ENCODE measurements around the gene CCNO.

CCNO gene

DNA sequence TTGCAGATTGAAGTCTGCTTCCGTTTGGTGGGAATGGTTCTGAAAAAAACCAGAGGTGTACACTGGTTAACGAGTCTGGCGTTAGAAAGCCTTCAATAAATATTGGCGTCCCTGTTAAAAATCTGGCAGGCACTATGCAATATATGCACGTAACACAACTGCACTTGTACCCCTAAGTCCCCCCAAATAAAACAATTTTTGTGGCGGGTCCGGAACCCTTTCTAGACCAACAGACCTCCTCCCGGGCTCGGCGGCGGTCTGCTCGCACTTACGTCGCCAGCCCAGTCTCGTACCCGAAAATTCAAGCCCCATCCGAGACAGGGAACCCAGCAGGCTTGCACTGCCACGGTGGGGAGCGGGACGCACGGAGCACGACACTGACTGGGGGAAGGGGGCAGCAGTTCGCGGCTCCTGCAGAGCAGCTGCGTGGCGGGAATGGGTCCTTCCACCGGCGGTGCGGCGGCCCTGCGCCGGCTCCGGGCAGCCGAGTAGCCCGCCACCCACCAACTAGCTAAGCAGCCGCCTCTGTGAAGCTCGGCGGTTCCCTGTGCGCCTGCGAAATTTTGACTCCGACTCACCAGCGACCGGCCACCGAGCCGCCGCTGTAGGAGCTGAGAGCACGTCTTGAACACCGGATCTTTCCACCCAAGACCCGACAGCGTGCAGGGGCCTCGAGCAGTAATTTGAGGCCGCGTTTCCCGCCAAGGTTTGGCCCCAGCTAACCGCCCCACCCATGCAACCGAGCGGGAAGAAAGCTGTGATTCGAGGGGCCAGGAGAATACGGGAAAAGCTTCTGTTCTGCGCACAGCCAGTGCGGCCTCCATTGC is 10.2 kb downstream of the CCNO start:
- DNase-seq (ENCODE audit: low read depth in 3 of 3) = no peak

DNA sequence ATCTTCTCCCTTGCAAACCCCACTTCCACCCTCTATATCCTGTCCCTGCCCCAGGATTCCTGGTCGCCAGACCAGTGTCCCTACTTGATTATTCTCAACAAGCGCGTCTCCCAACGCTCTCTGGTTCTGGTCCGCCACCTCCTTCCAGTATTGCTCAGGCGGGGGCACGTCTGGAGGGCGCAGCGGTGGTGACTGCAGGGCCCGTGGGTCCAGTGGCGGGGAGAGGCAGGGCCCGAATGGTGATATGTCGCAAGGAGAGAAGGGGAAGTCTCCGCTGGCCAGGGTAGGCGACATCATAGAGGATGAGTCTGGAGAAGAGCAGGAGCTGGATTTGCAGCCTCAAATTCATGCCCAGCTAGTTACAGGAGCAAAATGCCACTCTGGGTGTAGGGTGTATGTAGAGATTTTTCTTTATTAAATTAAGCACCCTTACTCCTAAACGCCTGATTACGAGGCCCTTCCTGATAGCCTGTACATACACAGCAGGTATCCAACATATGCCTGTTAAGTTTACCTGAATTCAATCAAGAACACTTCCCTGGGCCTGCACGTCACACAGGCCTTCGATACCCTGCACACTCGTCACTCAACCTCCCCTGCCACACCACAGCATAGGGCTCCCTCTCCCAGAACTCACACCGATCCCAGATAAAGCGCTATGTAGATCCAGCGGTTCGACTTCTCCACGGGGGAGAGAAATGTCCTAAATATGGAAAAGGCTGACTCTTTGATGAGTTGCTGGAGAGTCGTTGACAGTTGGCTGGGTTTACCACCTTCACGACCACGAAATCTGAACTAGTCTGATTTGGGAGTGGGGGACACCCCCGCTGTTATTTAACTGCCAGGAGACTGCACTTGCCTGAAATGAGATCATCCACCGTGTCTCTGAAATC is 11.1 kb downstream of the CCNO start:
- DNase-seq (ENCODE audit: low read depth in 3 of 3) = no peak

DNA sequence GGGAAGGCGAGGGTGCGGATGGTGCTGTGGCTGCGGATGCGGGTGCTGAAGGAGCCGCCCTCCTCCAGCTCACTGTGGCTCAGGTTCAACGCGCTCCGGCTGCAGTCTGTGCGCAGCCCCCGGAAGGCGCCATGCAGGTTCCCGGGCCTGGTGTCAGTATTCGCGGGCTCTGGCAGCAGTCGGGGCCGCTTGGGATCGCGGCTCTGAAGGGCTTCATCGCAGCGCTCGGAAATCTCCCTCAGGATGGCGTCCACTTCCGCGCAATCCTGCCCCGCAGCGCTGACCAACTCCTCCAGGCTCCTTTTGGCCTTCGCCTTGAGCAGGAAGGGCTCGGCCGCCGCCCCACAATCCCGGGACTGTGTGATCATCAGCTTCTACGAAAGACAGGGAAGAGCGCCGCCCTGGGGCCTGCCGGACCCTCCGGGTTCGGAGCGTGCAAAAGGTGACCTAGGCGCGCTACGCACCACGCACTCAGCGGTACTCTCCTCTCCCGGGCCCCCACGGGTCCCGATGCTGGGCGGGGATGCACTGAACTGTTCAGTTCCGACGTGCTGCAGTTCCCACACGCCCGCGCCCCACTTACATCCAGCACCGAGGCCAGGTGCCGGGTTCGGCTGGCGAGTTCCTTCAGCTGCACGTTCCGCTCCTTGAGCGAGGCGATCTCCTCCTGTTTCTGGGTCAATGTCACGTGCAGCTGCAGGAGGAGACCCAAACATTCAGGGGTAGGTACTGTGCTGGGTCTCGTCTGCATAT is 12.8 kb downstream of the CCNO start:
- DNase-seq (ENCODE audit: low read depth in 3 of 3) = no peak

DNA sequence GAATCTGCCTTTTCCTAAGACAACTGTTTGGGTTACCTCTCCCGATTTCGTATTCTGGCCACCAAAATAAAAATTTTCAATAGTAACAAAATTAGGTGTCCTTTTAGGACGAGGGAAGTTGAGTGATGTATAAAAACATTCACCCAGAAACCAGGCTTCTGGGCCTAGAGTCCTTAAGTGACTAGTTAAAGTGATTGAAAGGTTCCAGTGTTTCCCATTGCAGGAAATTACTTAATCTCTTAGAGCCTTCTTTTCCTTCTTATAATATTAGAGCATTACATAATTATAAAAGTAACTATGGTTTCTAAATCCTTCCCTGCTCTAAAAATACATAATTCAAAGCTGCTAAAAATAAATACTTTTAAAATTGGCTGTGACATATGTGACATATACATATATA is 13.6 kb downstream of the CCNO start:
- no peak for DNase-seq (ENCODE audit: low read depth in 3 of 3)

GRCh38 chr5:55218967-55219366 is 14.4 kb downstream of the CCNO start:
- DNase-seq (ENCODE audit: low read depth in 3 of 3) = no peak

GRCh38 chr5:55211184-55211874 is 22.1 kb downstream of the CCNO start:
- DNase-seq (ENCODE audit: low read depth in 3 of 3) = no peak

DNA sequence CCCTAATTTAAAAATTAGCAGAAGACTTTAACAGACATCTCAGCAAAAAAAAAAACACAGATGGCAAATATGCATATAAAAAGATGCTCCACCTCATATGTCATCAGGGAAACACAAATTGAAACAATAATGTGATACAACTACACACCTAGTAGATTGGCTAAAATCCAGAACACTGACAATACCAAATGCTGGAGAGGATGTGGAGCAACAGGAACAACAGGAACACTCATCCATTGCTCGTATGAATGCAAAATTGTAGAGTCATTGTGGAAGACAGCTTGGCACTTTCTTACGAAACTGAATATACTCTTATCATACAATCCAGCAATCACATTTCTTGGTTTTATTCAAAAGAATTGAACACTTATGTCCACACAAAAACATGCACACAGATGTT is 28.4 kb downstream of the CCNO start:
- no peak for DNase-seq (ENCODE audit: low read depth in 3 of 3)

GRCh38 chr5:55191165-55191564 is 42.2 kb downstream of the CCNO start:
- no peak for DNase-seq (ENCODE audit: low read depth in 3 of 3)

GRCh38 chr5:55188656-55189540 is 44.5 kb downstream of the CCNO start:
- DNase-seq (ENCODE audit: low read depth in 3 of 3) = no peak

- no peak for DNase-seq (ENCODE audit: low read depth in 3 of 3)
Observed at GRCh38 chr5:55187370-55187769, 46.0 kb downstream of the CCNO start.
